ENCODE data around the gene PTPRN2.
"Not testable (repeated sequence)": the region's sequence is repeated elsewhere in the genome, so short reads cannot be mapped to it uniquely, and the experiment has no call there.

PTPRN2 gene

DNA sequence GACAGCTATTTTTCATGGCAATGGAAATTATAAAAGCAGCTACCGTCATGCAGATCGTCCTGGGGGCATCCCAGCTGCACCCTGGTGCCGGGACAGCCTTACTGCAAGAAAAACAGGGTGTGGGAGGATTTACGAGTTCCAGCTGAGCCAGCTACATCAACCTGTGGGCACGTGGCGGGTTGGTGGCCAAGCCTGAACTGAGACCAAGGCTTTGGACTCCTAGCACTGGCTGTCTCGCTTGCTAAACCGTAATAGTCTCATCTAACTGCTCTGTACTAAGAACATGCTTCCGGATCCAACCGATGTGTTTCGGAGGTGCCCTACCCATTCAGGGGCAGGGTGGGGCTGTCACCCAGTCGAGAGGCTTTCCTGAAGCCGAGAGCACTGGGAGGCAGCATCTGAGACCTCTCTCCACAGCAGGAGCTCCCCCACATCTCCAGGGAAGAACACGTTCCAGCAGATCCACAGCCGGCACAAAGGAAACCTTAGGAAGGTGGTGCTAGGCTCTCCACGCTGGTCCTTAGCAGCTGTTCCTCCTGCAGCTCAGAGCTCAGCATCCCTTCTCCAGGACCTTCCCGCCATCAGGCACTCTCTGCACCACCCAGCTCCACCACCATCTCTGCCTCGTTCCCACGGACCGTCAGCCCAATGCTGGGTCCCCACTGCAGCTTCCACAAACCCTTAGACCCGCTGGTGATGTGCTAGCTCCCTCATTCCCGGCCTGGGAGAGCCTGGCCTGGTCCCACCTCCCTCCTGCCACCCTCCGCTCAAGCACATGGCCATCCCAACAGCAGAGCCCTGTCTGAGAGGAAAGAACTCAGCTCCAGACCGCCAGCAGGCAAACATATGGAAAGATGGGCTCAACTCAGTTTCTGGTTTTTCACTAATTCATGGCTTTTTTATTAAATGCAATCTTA, 158.5 kb downstream of the PTPRN2 start:
- ChIA-PET POLR2A (no interaction called here), CTCF (no interaction called here)
- DNase-seq (ENCODE audit: low read depth, low spot score), result no peak
- TF ChIP-seq, protein P1, sequence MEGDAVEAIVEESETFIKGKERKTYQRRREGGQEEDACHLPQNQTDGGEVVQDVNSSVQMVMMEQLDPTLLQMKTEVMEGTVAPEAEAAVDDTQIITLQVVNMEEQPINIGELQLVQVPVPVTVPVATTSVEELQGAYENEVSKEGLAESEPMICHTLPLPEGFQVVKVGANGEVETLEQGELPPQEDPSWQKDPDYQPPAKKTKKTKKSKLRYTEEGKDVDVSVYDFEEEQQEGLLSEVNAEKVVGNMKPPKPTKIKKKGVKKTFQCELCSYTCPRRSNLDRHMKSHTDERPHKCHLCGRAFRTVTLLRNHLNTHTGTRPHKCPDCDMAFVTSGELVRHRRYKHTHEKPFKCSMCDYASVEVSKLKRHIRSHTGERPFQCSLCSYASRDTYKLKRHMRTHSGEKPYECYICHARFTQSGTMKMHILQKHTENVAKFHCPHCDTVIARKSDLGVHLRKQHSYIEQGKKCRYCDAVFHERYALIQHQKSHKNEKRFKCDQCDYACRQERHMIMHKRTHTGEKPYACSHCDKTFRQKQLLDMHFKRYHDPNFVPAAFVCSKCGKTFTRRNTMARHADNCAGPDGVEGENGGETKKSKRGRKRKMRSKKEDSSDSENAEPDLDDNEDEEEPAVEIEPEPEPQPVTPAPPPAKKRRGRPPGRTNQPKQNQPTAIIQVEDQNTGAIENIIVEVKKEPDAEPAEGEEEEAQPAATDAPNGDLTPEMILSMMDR (IDR thresholded peaks at IDR 0.05; ENCODE audit: insufficient read depth, low read length, missing control alignments), result no peak
- no peak overlapping the region for H3K4me3 ChIP-seq (ENCODE audit: low read depth, low read length)

DNA sequence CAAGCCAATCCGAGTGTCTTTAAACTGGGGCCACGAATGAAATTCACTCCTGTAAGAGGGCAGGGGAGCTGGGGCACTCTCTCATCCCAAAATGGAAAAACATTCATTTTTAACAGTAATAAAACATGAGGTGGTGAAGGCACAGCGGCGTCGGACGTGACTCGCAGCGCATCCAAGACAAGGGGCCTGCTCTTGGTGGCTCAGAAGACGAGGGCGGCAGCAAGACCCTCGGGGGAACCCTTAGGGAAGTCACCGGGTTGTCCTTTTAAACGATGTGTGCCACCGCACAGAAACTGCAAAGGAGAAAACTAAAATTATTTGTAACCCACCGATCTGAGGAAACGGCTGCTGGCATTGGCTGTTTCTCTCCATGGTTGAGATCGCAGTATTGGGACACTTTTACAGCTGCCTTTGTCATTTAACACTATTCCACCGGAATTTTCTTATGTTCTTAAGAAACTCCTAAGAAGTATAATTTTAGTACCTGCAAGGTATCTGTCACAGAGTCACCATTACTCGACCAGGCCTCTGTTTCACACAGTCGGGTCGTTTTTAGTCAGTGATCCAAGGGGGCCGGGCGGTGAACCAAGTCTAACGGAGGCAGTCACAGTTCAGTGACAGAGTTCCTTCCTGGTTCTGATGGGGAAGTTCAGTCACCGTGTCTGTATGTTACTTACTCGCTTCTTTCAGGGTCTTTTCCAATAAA, 159.3 kb downstream of the PTPRN2 start:
- ChIA-PET CTCF (no interaction called here), POLR2A (no interaction called here)
- TF ChIP-seq, protein P1 (IDR thresholded peaks at IDR 0.05; ENCODE audit: insufficient read depth, low read length, missing control alignments), result no peak
- no peak overlapping the region for H3K4me3 ChIP-seq (ENCODE audit: low read depth, low read length)
- DNase-seq (ENCODE audit: low read depth, low spot score), result no peak

- DNase-seq (ENCODE audit: low read depth, low spot score); H3K4me3 ChIP-seq (ENCODE audit: low read depth, low read length); POLR2A ChIA-PET; CTCF ChIA-PET: not testable (repeated sequence)
Observed at GRCh38 chr7:158425676-158426075, 161.9 kb downstream of the PTPRN2 start.

DNA sequence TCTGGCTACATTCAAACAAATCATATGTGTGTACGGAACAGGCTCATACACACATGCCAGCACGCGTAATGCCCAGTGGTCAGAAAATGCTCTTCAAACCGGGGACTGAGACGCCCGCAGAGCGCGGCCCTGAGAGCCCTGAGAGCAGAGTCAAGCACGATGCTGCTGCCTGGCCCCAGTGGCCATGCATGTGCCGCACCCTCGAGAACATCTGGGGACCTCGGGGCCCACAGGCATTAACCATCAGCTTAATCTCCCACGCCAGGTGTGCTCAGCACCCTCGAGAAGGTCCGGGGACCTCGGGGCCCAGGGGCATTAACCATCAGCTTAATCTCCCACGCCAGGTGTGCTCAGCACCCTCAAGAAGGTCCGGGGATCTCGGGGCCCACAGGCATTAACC, 163.1 kb downstream of the PTPRN2 start:
- ChIA-PET POLR2A (no interaction called here), CTCF (no interaction called here)
- TF ChIP-seq, protein P1 (IDR thresholded peaks at IDR 0.05; ENCODE audit: insufficient read depth, low read length, missing control alignments), result no peak

GRCh38 chr7:158424011-158424410, 163.6 kb downstream of the PTPRN2 start:
- CTCF ChIA-PET, result no interaction called here

More for the DNA sequence above, 163.1 kb downstream of the PTPRN2 start:
- DNase-seq (ENCODE audit: low read depth, low spot score), result no peak
- no peak overlapping the region for H3K4me3 ChIP-seq (ENCODE audit: low read depth, low read length)

DNA sequence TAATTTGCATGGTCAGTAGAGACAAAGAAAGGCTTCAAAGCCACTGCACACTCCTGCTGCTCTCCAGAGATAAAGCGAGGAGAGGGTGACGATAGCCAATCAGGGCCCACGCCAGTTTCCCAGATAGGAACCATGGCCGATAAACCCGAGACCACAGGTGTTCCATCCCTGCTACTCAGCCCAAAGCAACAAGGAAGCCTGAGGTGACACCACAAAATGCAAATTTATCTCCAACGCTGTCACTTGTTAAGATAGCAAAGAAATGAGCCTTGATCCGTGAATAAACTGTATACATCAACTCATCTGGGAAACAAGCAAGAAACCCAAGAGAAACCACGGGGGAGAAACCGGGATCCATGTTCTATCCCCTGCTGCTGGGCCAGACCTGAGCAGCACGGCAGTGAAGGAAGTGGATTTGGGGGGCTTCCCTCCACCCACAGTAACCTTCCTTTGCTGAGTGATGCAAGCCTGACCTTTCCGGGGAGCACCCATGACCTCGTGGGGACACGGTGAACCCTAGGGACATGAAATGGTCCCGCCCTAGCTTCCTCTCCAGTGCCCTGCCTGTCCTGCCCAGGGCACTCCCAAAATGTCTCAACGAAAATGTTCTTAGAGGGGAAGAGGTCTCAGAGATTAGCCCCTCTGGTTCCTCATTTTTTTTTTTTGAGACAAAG, 164.6 kb downstream of the PTPRN2 start:
- CTCF ChIA-PET, result no interaction called here
- no peak overlapping the region for H3K4me3 ChIP-seq (ENCODE audit: low read depth, low read length)
- POLR2A ChIA-PET, result no interaction called here
- no peak for DNase-seq (ENCODE audit: low read depth, low spot score)
- TF ChIP-seq, protein P1 (IDR thresholded peaks at IDR 0.05; ENCODE audit: insufficient read depth, low read length, missing control alignments), result no peak

More at GRCh38 chr7:158424011-158424410, 163.6 kb downstream of the PTPRN2 start:
- POLR2A ChIA-PET, result no interaction called here
- no peak for DNase-seq (ENCODE audit: low read depth, low spot score)
- TF ChIP-seq, protein P1 (IDR thresholded peaks at IDR 0.05; ENCODE audit: insufficient read depth, low read length, missing control alignments), result no peak
- H3K4me3 ChIP-seq (ENCODE audit: low read depth, low read length), result no peak overlapping the region

Measured in AG04449 (cell line).